H1 (cell line): ENCODE data around the gene TEX48. TPM values are rescaled to one million over a fixed set of nuclear protein-coding genes. Genes with fewer than 3 reads are reported as not detected.

Experiments
- CREB1 ChIP-seq: IDR thresholded peaks from 2 replicates; pipeline ENCODE4 v1.6.1; 2012; ENCODE audit warnings: inconsistent platforms
- YY1 ChIP-seq: IDR thresholded peaks from 2 replicates; pipeline ENCODE4 v1.6.1; 2011; ENCODE audit warnings: low read depth, mild to moderate bottlenecking, low read length
- polyA plus RNA-seq, 7 experiments: library from polyadenylated mRNA; depleted of rRNA in 3 of 7; stranded (reverse) in 5 of 7; unstranded in 2 of 7; fragments of >200 nt in 5 of 7; fragments of 200-250 nt in 2 of 7; gene quantifications; 1 replicate in 5 of 7; 2 replicates in 1 of 7; 4 replicates in 1 of 7; pipeline versions ENCODE4 v1.2.1 to v1.2.3, GENCODE V29; 2011 to 2013; ENCODE audit warnings: missing spikeins in 2 of 7, mixed read lengths in 2 of 7
- total RNA-seq: library from RNA; stranded (reverse); fragmentation: NEBNext Ultra II Directional; extraction: Animal tissue kit (Norgen Biotek cat#: 25700); gene quantifications from 2 replicates; pipeline ENCODE4 v1.2.1, GENCODE V29; 2021
- TF ChIP-seq, protein P1 (sequence below): fragments of 300-600 bp; sonication (generic); IDR thresholded peaks from 2 replicates; pipeline ENCODE4 v1.7.1; 2012; ENCODE audit warnings: low read length, moderate library complexity, mild to moderate bottlenecking, inconsistent platforms; ENCODE audit not compliant: insufficient replicate concordance
- TF ChIP-seq, protein P2 (sequence below): IDR thresholded peaks from 2 replicates; pipeline ENCODE4 v1.6.1; 2012; ENCODE audit warnings: low read length, inconsistent platforms

Gene TEX48
- total and polyA plus RNA-seq, 2 of the 8 experiments (the other 6 are each of a cell fraction or from before 2014, with no cell fraction given), result not detected

DNA sequence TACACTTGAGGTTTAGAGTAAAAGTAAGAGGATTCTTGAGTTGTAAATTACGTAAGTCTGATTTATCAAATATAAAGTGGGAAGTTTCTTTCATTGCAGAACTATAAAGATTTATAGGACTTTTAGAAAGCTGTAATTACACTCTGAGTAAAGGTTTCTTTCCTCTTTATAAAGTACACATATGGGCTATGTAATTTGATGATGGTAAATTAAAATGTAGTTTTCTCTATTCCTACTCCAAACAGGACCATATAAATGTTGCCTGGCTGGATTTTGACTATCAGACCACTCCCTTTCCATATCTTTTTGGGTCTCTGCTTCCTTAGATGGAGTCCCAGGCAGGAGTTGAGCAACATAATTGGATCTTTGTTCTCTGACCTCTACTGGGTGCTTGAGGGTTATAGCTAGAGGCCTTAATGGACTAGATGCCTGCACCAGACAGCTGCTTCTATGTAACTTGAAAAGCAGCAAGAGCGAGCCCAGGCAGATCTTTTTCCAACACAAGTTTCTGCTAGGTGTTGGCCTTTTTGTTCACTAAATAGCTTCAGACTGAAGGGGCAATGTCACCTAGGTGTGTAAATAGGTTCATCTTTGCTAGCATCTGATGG is 11.4 kb upstream of the TEX48 start (continued):
- TF ChIP-seq, protein P1, sequence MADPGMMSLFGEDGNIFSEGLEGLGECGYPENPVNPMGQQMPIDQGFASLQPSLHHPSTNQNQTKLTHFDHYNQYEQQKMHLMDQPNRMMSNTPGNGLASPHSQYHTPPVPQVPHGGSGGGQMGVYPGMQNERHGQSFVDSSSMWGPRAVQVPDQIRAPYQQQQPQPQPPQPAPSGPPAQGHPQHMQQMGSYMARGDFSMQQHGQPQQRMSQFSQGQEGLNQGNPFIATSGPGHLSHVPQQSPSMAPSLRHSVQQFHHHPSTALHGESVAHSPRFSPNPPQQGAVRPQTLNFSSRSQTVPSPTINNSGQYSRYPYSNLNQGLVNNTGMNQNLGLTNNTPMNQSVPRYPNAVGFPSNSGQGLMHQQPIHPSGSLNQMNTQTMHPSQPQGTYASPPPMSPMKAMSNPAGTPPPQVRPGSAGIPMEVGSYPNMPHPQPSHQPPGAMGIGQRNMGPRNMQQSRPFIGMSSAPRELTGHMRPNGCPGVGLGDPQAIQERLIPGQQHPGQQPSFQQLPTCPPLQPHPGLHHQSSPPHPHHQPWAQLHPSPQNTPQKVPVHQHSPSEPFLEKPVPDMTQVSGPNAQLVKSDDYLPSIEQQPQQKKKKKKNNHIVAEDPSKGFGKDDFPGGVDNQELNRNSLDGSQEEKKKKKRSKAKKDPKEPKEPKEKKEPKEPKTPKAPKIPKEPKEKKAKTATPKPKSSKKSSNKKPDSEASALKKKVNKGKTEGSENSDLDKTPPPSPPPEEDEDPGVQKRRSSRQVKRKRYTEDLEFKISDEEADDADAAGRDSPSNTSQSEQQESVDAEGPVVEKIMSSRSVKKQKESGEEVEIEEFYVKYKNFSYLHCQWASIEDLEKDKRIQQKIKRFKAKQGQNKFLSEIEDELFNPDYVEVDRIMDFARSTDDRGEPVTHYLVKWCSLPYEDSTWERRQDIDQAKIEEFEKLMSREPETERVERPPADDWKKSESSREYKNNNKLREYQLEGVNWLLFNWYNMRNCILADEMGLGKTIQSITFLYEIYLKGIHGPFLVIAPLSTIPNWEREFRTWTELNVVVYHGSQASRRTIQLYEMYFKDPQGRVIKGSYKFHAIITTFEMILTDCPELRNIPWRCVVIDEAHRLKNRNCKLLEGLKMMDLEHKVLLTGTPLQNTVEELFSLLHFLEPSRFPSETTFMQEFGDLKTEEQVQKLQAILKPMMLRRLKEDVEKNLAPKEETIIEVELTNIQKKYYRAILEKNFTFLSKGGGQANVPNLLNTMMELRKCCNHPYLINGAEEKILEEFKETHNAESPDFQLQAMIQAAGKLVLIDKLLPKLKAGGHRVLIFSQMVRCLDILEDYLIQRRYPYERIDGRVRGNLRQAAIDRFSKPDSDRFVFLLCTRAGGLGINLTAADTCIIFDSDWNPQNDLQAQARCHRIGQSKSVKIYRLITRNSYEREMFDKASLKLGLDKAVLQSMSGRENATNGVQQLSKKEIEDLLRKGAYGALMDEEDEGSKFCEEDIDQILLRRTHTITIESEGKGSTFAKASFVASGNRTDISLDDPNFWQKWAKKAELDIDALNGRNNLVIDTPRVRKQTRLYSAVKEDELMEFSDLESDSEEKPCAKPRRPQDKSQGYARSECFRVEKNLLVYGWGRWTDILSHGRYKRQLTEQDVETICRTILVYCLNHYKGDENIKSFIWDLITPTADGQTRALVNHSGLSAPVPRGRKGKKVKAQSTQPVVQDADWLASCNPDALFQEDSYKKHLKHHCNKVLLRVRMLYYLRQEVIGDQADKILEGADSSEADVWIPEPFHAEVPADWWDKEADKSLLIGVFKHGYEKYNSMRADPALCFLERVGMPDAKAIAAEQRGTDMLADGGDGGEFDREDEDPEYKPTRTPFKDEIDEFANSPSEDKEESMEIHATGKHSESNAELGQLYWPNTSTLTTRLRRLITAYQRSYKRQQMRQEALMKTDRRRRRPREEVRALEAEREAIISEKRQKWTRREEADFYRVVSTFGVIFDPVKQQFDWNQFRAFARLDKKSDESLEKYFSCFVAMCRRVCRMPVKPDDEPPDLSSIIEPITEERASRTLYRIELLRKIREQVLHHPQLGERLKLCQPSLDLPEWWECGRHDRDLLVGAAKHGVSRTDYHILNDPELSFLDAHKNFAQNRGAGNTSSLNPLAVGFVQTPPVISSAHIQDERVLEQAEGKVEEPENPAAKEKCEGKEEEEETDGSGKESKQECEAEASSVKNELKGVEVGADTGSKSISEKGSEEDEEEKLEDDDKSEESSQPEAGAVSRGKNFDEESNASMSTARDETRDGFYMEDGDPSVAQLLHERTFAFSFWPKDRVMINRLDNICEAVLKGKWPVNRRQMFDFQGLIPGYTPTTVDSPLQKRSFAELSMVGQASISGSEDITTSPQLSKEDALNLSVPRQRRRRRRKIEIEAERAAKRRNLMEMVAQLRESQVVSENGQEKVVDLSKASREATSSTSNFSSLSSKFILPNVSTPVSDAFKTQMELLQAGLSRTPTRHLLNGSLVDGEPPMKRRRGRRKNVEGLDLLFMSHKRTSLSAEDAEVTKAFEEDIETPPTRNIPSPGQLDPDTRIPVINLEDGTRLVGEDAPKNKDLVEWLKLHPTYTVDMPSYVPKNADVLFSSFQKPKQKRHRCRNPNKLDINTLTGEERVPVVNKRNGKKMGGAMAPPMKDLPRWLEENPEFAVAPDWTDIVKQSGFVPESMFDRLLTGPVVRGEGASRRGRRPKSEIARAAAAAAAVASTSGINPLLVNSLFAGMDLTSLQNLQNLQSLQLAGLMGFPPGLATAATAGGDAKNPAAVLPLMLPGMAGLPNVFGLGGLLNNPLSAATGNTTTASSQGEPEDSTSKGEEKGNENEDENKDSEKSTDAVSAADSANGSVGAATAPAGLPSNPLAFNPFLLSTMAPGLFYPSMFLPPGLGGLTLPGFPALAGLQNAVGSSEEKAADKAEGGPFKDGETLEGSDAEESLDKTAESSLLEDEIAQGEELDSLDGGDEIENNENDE, result no peak
- no peak for TF ChIP-seq CREB1
- no peak for TF ChIP-seq YY1
- TF ChIP-seq, protein P2, sequence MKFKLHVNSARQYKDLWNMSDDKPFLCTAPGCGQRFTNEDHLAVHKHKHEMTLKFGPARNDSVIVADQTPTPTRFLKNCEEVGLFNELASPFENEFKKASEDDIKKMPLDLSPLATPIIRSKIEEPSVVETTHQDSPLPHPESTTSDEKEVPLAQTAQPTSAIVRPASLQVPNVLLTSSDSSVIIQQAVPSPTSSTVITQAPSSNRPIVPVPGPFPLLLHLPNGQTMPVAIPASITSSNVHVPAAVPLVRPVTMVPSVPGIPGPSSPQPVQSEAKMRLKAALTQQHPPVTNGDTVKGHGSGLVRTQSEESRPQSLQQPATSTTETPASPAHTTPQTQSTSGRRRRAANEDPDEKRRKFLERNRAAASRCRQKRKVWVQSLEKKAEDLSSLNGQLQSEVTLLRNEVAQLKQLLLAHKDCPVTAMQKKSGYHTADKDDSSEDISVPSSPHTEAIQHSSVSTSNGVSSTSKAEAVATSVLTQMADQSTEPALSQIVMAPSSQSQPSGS, result no peak
- TF ChIP-seq, all 59 proteins: peak for 0
